Fibroblast of lung (primary cell): ENCODE results near the gene SERGEF.

ENCODE experiments used
- EZH2 ChIP-seq: IDR thresholded peaks from 2 replicates; pipeline ENCODE4 v1.5.1; 2012; ENCODE audit warnings: low read length, control low read depth, mild to moderate bottlenecking; ENCODE audit errors: missing control alignments
- TF ChIP-seq, protein P1 (sequence below), 2 donors: IDR thresholded peaks in 1 of 2; conservative IDR thresholded peaks in 1 of 2; 1 replicate in 1 of 2; 2 replicates in 1 of 2; pipeline ENCODE4 v1.5.1; 2011 to 2012; ENCODE audit warnings: low read length in 2 of 2, control low read depth in 1 of 2, inconsistent platforms in 1 of 2, low read depth in 1 of 2, mild to moderate bottlenecking in 1 of 2

DNA sequence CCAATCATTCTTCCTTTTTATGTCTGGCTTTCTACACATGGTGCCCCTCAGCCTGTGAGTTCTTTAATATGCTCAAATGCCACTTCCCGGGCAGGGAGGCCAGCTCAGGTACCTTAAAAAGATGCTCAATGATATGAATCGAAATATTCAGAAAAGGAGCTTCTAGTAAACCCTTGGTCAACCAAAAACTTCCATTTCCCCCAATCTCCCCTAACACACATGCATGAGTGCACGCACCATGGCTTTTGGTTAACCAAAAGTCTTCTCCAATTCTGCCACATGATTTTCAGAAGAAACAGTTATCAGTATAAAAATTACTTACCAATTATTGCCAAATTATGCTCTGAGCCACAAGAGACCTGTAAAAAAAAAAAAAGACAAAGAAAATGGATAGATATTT is 135.0 kb downstream of the SERGEF start:
- TF ChIP-seq, protein P1, sequence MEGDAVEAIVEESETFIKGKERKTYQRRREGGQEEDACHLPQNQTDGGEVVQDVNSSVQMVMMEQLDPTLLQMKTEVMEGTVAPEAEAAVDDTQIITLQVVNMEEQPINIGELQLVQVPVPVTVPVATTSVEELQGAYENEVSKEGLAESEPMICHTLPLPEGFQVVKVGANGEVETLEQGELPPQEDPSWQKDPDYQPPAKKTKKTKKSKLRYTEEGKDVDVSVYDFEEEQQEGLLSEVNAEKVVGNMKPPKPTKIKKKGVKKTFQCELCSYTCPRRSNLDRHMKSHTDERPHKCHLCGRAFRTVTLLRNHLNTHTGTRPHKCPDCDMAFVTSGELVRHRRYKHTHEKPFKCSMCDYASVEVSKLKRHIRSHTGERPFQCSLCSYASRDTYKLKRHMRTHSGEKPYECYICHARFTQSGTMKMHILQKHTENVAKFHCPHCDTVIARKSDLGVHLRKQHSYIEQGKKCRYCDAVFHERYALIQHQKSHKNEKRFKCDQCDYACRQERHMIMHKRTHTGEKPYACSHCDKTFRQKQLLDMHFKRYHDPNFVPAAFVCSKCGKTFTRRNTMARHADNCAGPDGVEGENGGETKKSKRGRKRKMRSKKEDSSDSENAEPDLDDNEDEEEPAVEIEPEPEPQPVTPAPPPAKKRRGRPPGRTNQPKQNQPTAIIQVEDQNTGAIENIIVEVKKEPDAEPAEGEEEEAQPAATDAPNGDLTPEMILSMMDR (conservative IDR thresholded peaks at IDR 0.05 in 1 of 2, IDR thresholded peaks at IDR 0.05 in 1 of 2; ENCODE audit: low read depth in 1 of 2, low read length in 2 of 2): no peak
- no peak for TF ChIP-seq EZH2
